HL-60 (cell line): ENCODE measurements around the gene CADM2.

ENCODE experiments used
- DNase-seq, 2 experiments: peaks; one replicate each; pipeline ENCODE4 v3.0.0-alpha.2; 2010 to 2020; ENCODE audit warnings: low read depth in 1 of 2, low spot score in 1 of 2
- H3K27ac ChIP-seq: fragments of 250-450 bp; sonication (Bioruptor Pico); replicated peaks from 2 replicates; pipeline ENCODE4 v1.5.1; 2020; ENCODE audit warnings: mild to moderate bottlenecking, moderate library complexity
- H3K27me3 ChIP-seq: fragments of 250-450 bp; sonication (Bioruptor Pico); 2 replicates; pipeline ENCODE4 v1.5.1; 2021; ENCODE audit warnings: mild to moderate bottlenecking, moderate library complexity; ENCODE audit not compliant: insufficient read depth, poor library complexity, severe bottlenecking
- H3K4me3 ChIP-seq: replicated peaks from 2 replicates; pipeline ENCODE4 v1.5.1; 2011; ENCODE audit warnings: mild to moderate bottlenecking, control low read depth, low read length; ENCODE audit not compliant: insufficient read depth
- GABPA ChIP-seq: IDR thresholded peaks from 2 replicates; pipeline ENCODE4 v1.6.1; 2012; ENCODE audit warnings: low read depth
- POLR2AphosphoS5 ChIP-seq: IDR thresholded peaks from 2 replicates; pipeline ENCODE4 v1.6.1; 2012; ENCODE audit warnings: low read depth
- SPI1 ChIP-seq: IDR thresholded peaks from 2 replicates; pipeline ENCODE4 v1.6.1; 2012; ENCODE audit warnings: low read depth, mild to moderate bottlenecking, borderline replicate concordance
- TF ChIP-seq, protein P1 (sequence below): IDR thresholded peaks from one replicate; pipeline ENCODE4 v1.5.1; 2011; ENCODE audit warnings: low read length, control low read depth, inconsistent platforms; ENCODE audit not compliant: insufficient read depth
- TF ChIP-seq, protein P2 (sequence below): IDR thresholded peaks from 2 replicates; pipeline ENCODE4 v1.6.1; 2012; ENCODE audit warnings: low read depth; ENCODE audit not compliant: insufficient replicate concordance

The CADM2 gene

DNA sequence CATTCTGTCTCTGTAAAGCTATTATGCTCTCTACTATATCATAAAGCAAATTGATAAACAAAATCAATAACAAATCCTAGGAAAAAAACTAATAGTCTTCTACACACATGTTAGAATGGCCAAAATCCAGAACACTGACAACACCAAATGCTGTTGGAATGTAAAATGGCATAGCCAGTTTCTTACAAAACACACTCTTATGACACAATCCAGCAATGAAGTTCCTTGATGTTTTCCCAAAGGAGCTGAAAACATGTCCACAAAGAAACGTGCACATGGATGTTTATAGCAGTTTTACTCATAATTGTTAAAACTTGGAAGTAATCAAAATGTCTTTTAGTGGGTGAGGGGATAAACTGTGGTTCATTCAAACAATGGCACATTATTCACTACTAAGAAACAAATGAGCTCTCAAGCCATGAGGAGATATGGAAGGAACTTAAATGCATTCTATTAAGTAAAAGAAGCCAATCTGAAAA, 32.7 kb downstream of the CADM2 start:
- no peak overlapping the region for H3K4me3 ChIP-seq

DNA sequence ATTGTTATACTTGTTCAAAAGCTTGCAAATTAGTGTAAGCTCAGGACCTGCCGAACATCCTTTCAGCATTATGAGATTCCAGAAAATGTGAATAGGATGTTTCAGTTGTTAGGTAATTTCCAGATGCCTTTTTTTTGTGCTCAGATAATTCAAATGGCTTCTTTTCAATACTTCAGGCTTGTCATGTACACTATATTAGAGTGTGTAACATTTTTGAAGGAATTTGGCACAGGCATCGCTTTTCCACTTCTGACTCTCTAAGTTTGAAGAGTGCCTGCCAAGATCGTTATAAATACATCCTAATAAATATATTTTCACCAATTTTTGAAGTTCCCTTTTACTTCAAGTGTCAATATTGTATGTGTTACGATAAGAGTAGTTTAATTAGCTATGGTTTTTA, 35.2 kb downstream of the CADM2 start:
- no peak overlapping the region for H3K4me3 ChIP-seq
- DNase-seq: no peak
- no peak overlapping the region for H3K27ac ChIP-seq
- no peaks in the 10 kb centered on the region for H3K27me3 ChIP-seq
- TF ChIP-seq SPI1 (no peak), POLR2AphosphoS5 (no peak), GABPA (no peak)
- TF ChIP-seq, protein P1, sequence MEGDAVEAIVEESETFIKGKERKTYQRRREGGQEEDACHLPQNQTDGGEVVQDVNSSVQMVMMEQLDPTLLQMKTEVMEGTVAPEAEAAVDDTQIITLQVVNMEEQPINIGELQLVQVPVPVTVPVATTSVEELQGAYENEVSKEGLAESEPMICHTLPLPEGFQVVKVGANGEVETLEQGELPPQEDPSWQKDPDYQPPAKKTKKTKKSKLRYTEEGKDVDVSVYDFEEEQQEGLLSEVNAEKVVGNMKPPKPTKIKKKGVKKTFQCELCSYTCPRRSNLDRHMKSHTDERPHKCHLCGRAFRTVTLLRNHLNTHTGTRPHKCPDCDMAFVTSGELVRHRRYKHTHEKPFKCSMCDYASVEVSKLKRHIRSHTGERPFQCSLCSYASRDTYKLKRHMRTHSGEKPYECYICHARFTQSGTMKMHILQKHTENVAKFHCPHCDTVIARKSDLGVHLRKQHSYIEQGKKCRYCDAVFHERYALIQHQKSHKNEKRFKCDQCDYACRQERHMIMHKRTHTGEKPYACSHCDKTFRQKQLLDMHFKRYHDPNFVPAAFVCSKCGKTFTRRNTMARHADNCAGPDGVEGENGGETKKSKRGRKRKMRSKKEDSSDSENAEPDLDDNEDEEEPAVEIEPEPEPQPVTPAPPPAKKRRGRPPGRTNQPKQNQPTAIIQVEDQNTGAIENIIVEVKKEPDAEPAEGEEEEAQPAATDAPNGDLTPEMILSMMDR: no peak
- TF ChIP-seq, protein P2, sequence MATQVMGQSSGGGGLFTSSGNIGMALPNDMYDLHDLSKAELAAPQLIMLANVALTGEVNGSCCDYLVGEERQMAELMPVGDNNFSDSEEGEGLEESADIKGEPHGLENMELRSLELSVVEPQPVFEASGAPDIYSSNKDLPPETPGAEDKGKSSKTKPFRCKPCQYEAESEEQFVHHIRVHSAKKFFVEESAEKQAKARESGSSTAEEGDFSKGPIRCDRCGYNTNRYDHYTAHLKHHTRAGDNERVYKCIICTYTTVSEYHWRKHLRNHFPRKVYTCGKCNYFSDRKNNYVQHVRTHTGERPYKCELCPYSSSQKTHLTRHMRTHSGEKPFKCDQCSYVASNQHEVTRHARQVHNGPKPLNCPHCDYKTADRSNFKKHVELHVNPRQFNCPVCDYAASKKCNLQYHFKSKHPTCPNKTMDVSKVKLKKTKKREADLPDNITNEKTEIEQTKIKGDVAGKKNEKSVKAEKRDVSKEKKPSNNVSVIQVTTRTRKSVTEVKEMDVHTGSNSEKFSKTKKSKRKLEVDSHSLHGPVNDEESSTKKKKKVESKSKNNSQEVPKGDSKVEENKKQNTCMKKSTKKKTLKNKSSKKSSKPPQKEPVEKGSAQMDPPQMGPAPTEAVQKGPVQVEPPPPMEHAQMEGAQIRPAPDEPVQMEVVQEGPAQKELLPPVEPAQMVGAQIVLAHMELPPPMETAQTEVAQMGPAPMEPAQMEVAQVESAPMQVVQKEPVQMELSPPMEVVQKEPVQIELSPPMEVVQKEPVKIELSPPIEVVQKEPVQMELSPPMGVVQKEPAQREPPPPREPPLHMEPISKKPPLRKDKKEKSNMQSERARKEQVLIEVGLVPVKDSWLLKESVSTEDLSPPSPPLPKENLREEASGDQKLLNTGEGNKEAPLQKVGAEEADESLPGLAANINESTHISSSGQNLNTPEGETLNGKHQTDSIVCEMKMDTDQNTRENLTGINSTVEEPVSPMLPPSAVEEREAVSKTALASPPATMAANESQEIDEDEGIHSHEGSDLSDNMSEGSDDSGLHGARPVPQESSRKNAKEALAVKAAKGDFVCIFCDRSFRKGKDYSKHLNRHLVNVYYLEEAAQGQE: no peak

More for the DNA sequence above, 32.7 kb downstream of the CADM2 start:
- DNase-seq: no peak
- Histone ChIP-seq H3K27ac (no peak overlapping the region), H3K27me3 (no peaks in the 10 kb centered on the region)
- no peak for TF ChIP-seq POLR2AphosphoS5
- TF ChIP-seq, protein P2: no peak
- TF ChIP-seq SPI1: no peak
- no peak for TF ChIP-seq GABPA
- TF ChIP-seq, protein P1: no peak

DNA sequence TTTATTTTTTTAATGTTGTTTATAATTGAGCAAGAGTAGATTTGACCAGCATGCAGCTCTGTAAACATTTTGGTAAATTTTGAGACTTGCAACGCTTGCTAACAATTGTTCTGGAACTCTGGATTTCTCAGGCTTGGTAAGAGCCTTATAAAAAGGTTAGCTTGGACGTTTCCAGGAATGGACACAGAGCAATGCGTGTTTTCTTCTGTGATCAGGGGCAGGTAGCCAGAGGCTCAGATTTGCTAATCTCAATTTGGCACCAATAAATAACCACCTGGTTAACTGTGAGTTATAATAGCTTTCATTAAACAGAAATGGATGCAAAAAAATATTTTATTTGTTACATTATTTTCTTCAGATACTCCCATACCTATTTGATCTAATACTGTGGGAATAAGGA, 39.8 kb downstream of the CADM2 start:
- H3K27ac ChIP-seq: no peak overlapping the region
- TF ChIP-seq, protein P1: no peak
- TF ChIP-seq POLR2AphosphoS5 (no peak), GABPA (no peak), SPI1 (no peak)
- TF ChIP-seq, protein P2: no peak

More for the DNA sequence above, 39.8 kb downstream of the CADM2 start:
- H3K27me3 ChIP-seq: no peaks in the 10 kb centered on the region
- no peak for DNase-seq
- no peak overlapping the region for H3K4me3 ChIP-seq
